Neuron (in vitro differentiated cells): Measurements from ENCODE around the gene F11.
"Not testable (repeated sequence)": the region's sequence is repeated elsewhere in the genome, so short reads cannot be mapped to it uniquely, and the experiment has no call there.

Experiments used
- H2AFZ ChIP-seq: one replicate; pipeline ENCODE4 v1.6.1; 2013; ENCODE audit warnings: low read depth, mild to moderate bottlenecking, inconsistent platforms, low read length, moderate library complexity
- H3K27me3 ChIP-seq: one replicate; pipeline ENCODE4 v1.6.1; 2013; ENCODE audit warnings: low read length; ENCODE audit not compliant: insufficient read depth
- H3K36me3 ChIP-seq: one replicate; pipeline ENCODE4 v1.6.1; 2013; ENCODE audit warnings: low read length; ENCODE audit not compliant: insufficient read depth
- H3K4me1 ChIP-seq: one replicate; pipeline ENCODE4 v1.6.1; 2013; ENCODE audit warnings: low read length; ENCODE audit not compliant: insufficient read depth
- H3K4me3 ChIP-seq: 2 replicates; pipeline ENCODE4 v1.5.1; 2013; ENCODE audit warnings: mild to moderate bottlenecking, low read length, moderate library complexity
- H3K9me3 ChIP-seq: one replicate; pipeline ENCODE4 v1.6.1; 2013; ENCODE audit warnings: low read length

F11 gene

GRCh38 chr4:186296481-186296880, 30.5 kb downstream of the F11 start:
- Histone ChIP-seq H3K4me3 (no peak overlapping the region), H2AFZ (no peak overlapping the region), H3K36me3 (no peaks in the 10 kb centered on the region), H3K27me3 (peaks cover 5% of the 10 kb centered on the region), H3K4me1 (no peaks in the 10 kb centered on the region), H3K9me3 (no peaks in the 10 kb centered on the region)

DNA sequence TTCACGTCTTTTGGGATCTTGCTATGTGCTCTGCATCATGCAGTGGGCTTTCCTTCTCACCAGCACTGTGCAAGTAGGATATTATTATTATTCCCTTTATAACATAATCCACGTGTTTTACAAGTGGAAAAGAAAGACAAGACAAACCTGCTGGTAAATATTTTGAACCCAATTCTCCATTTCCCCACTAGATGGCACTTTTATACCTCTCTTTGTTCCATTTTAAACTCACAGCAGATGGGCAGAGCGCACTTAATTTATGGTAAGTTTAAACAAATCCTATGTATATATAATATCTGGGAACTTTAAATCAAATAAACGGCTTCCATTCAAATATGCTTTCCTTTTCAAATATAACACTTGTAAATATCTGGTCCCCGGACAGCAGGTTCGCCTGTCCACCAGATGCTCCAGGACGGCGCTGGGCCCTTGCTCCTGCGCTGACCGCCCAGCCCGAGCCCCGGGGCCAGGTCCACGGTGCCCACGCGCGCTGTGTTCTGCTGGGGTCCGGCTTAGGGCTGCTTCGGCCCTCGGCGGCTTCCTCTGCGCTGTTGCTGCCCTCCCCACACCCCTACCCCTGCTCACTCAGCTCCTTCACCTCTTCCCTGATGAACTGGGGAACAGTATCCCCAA, 31.1 kb downstream of the F11 start:
- peaks cover 4% of the 10 kb centered on the region for H3K27me3 ChIP-seq
- H3K4me3 ChIP-seq: no peak overlapping the region
- H2AFZ ChIP-seq: no peak overlapping the region
- no peaks in the 10 kb centered on the region for H3K4me1 ChIP-seq
- H3K36me3 ChIP-seq: no peaks in the 10 kb centered on the region
- H3K9me3 ChIP-seq: no peaks in the 10 kb centered on the region

DNA sequence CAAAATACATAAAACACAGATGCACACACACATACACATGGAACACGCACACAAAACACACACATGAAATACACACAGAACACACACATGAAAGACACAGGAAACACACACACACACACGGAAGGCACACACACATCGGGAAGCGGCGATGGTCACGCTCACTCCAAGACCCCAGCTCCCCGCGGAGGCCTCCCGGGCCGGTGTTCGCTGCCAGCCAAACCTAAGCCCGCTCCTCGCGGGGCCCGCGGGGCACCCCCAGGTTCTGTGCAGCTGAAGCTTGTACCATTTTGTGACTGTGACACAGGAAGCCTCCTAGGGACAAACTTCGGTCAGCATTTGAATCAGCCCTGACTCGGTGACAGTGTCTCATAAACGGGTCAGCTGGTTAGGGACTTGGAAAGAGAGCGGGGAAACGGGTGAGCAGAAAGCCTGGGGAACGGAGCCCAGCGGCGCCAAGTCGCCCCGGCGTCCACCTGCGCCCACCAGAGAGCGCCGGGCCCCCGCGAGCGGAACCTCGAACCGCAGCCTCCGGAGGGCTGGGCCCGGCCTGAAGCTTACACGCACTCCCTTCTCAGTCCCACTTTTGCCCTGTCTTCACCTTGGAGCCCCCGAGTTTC, 32.1 kb downstream of the F11 start:
- no peak overlapping the region for H3K4me3 ChIP-seq
- no peak overlapping the region for H2AFZ ChIP-seq
- peaks cover 4% of the 10 kb centered on the region for H3K27me3 ChIP-seq
- no peaks in the 10 kb centered on the region for H3K4me1 ChIP-seq
- H3K36me3 ChIP-seq: no peaks in the 10 kb centered on the region
- no peaks in the 10 kb centered on the region for H3K9me3 ChIP-seq

GRCh38 chr4:186299291-186299690, 33.3 kb downstream of the F11 start:
- no peak overlapping the region for H3K4me3 ChIP-seq
- H3K36me3 ChIP-seq: no peaks in the 10 kb centered on the region
- H3K4me1 ChIP-seq: no peaks in the 10 kb centered on the region
- peaks cover 4% of the 10 kb centered on the region for H3K27me3 ChIP-seq
- no peak overlapping the region for H2AFZ ChIP-seq
- no peaks in the 10 kb centered on the region for H3K9me3 ChIP-seq

DNA sequence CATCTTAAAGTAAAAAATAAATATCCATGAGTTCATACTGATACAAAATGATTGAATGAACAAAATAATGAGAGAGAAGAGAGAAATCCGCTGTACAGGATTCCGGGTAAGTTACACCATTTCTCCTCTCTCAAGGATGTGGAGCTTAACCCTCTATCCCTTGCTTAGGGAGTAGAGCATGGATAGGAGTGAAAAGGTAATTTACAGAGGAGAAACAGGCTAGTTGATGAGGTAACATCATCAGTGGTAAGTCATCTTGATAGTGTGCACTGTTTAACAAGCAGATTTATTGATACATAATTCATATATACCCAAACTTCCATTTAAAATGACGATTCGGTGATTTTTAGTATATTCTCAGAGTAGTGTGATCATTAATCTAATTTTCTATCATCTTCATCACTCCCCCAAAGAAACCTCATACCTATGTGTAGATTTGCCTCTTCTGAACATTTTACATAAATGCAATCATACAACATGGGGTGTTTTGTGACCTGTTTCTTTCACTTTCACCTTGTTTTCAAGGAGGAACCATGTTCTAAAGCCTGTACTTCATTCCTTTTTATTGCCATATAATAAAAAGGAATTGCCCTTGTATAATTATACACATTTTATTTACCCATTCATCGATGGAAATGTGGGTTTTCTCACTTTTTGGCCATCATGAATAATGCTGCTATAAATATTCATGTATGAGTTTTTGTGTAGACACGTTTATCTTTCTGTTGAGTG, 34.8 kb downstream of the F11 start:
- Histone ChIP-seq H3K4me3 (no peak overlapping the region), H3K9me3 (no peaks in the 10 kb centered on the region), H3K36me3 (no peaks in the 10 kb centered on the region), H3K4me1 (peaks cover 5% of the 10 kb centered on the region), H3K27me3 (peaks cover 4% of the 10 kb centered on the region), H2AFZ (no peak overlapping the region)

DNA sequence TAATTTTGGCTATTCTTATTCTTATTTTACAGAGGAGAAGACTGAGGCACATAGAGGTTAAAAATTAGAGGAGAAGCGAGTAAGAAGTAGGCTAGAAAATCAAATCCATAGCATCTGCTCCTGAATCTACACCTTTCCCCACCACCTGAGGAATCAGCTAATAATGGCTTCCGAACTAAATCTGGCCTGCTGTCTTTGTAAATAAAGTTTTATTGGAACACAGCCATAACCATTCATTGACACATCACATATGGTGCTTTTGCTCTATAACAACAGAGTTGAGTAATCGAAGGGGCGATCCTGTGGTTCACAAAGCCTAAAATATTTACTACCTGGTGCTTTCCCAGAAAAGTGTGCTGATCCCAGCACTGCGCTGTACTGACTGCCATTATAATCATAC, 38.2 kb downstream of the F11 start:
- no peak overlapping the region for H2AFZ ChIP-seq
- H3K4me3 ChIP-seq: no peak overlapping the region
- peaks cover 3% of the 10 kb centered on the region for H3K27me3 ChIP-seq
- no peaks in the 10 kb centered on the region for H3K9me3 ChIP-seq
- H3K36me3 ChIP-seq: no peaks in the 10 kb centered on the region
- peaks cover 5% of the 10 kb centered on the region for H3K4me1 ChIP-seq

DNA sequence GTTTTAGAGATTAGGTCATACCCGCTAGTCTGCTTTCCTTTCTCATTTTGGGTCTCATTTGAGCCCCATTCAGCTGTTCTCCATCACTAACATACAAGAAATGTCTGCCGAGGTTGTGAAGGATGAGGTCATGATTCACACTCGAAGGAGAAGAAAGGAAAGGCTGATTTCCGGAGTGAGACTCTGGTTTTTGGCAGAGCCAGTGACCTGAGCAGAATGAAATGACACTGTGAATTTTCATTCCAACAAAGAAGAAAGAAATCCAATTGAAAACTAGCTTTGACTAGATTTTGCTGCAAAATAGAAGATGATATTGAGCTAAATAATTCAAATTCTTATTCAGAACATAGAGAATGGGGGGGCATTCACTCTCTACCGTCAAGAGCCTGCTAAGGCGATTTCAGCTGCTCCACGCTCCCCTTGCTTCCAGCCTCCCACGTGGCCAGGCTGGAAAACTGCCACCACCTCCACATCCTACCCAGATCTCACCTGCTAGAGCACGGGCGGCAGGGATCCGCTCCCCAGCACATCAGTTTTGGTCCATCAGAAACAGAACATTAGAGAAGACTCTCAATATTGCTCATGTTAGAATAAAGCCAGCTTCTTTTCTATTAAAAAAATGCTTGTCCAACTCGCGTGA, 39.0 kb downstream of the F11 start:
- no peaks in the 10 kb centered on the region for H3K9me3 ChIP-seq
- no peak overlapping the region for H3K4me3 ChIP-seq

DNA sequence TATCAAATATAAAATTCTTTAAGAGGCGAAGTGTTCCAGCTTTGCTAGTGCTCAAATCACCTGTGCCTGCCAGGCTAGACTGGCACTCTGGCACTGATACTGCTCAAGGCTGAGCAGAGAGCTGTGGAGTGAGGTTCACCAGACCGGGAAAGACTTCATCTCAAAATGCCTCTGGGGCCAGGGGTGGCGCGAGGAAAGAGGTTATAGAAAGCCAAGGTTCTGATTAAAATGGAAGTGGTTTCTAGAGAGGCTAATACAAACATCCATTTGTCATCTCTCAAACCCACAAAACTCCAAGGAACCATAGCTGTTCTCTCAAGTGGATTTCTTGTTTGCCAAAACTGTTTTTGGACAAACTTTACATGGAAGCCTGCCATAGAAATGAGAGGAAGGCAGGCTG, 41.5 kb downstream of the F11 start:
- H3K4me1 ChIP-seq: peaks cover 5% of the 10 kb centered on the region
- H3K27me3 ChIP-seq: peaks cover 3% of the 10 kb centered on the region
- H2AFZ ChIP-seq: no peak overlapping the region
- H3K36me3 ChIP-seq: no peaks in the 10 kb centered on the region
- no peaks in the 10 kb centered on the region for H3K9me3 ChIP-seq
- H3K4me3 ChIP-seq: no peak overlapping the region

More for the DNA sequence above, 39.0 kb downstream of the F11 start:
- no peaks in the 10 kb centered on the region for H3K36me3 ChIP-seq
- H3K4me1 ChIP-seq: peaks cover 5% of the 10 kb centered on the region
- H3K27me3 ChIP-seq: peaks cover 3% of the 10 kb centered on the region
- H2AFZ ChIP-seq: no peak overlapping the region

GRCh38 chr4:186307916-186308315, 41.9 kb downstream of the F11 start:
- Histone ChIP-seq H3K27me3 (peaks cover 3% of the 10 kb centered on the region), H3K9me3 (no peaks in the 10 kb centered on the region), H3K36me3 (no peaks in the 10 kb centered on the region), H3K4me3 (no peak overlapping the region), H2AFZ (no peak overlapping the region), H3K4me1 (peaks cover 5% of the 10 kb centered on the region)

GRCh38 chr4:186318481-186318880, 52.5 kb downstream of the F11 start:
- no peaks in the 10 kb centered on the region for H3K4me1 ChIP-seq
- H3K9me3 ChIP-seq: no peaks in the 10 kb centered on the region
- H3K4me3 ChIP-seq: no peak overlapping the region
- no peaks in the 10 kb centered on the region for H3K36me3 ChIP-seq
- no peaks in the 10 kb centered on the region for H3K27me3 ChIP-seq
- H2AFZ ChIP-seq: no peak overlapping the region

- H3K4me3 ChIP-seq: not testable (repeated sequence)
Measured at GRCh38 chr4:186324660-186325059, 58.7 kb downstream of the F11 start.

GRCh38 chr4:186326391-186326790, 60.4 kb downstream of the F11 start:
- no peaks in the 10 kb centered on the region for H3K9me3 ChIP-seq
- H3K27me3 ChIP-seq: no peaks in the 10 kb centered on the region
- H3K4me3 ChIP-seq: no peak overlapping the region
- H3K36me3 ChIP-seq: no peaks in the 10 kb centered on the region
- H2AFZ ChIP-seq: no peak overlapping the region
- H3K4me1 ChIP-seq: no peaks in the 10 kb centered on the region

More at GRCh38 chr4:186324660-186325059, 58.7 kb downstream of the F11 start:
- H3K27me3 ChIP-seq, H3K4me1 ChIP-seq, H2AFZ ChIP-seq, H3K36me3 ChIP-seq, H3K9me3 ChIP-seq: not testable (repeated sequence)

DNA sequence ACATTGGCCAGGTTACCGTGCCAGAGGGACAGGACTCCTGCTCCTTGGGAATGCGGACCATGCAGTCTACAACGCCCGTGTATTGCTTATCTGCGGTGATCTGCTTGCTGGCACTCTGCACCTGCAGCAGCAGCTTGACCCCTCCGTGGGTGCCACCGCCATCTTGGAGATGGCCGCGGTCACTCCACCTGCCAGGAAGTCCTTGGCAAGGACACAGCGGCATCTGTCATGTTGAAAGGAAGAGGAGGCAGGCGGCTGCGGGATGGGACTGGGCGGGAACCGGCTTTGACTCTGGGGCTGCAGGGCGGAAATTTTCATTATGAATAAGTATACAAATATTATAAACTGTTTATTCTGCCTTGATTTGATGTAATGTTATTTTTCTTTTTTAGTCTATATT, 63.4 kb downstream of the F11 start:
- H3K4me1 ChIP-seq: no peaks in the 10 kb centered on the region
- H2AFZ ChIP-seq: no peak overlapping the region
- H3K36me3 ChIP-seq: no peaks in the 10 kb centered on the region
- H3K9me3 ChIP-seq: no peaks in the 10 kb centered on the region
- no peak overlapping the region for H3K4me3 ChIP-seq
- no peaks in the 10 kb centered on the region for H3K27me3 ChIP-seq
